NCI-H526 treated with DMSO at 0.1 percent for 48 hours (cell line): ENCODE results near the gene TLE1.

ENCODE experiments used
- DNase-seq: peaks from one replicate; lab custom pipeline; 2025; lab: John Stamatoyannopoulos, UW

The TLE1 gene

DNA sequence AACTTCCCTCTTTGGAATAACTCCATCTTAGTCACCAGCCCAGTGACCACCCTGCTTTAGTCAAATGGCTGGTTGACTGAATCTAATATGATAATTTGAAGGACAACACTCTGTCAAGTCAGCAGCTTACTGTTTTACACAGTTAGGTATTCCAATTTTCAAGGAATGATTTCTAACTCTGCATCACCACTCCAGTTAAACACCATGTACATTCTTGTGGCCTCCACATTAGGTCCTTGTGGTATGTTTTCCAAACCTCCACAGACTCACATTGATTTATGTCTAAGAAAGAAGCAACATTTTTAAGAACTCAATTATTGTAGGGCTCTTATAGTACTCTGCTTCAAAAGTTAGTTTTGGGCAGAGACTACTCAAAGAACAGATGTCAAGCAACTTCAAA lies 110.7 kb downstream of the TLE1 start:
- DNase-seq = no peak

DNA sequence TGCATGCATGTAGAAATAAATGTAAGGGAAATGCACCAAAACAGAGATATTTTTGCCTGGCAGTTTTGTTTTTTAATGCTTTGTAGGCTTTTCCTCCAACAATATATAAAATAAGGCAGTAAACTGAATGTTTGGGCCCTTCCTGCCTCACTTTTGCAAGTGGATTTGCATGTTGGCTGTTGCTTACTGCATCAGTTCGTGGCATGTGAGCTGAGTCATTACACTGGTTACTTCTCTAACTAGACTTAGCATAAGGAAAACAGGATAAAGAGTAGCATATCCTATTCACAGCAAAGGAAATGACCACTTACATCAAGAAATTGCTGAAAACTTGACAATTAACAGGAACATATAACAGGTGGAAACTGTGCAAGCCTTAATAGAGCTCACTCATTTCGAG lies 113.4 kb downstream of the TLE1 start:
- DNase-seq = no peak

DNA sequence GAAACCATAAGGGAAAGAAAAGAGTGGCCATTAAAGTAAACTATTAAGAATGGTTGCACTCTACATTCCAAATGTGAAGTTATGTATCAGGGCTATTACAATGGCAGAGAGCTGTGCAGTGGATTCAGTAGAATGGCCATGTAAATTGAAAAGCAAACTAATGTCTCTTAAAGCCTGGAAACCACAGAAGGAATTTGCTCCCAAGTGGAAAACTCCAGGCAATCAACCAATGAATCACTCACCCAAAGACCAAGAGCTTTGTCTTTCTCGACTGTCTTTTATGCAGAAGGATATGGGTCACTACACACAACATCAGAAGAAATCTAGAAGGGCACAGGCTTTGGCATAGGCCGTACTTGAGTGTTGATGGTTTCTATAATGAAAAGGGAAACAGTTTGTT lies 114.9 kb downstream of the TLE1 start:
- no peak for DNase-seq

DNA sequence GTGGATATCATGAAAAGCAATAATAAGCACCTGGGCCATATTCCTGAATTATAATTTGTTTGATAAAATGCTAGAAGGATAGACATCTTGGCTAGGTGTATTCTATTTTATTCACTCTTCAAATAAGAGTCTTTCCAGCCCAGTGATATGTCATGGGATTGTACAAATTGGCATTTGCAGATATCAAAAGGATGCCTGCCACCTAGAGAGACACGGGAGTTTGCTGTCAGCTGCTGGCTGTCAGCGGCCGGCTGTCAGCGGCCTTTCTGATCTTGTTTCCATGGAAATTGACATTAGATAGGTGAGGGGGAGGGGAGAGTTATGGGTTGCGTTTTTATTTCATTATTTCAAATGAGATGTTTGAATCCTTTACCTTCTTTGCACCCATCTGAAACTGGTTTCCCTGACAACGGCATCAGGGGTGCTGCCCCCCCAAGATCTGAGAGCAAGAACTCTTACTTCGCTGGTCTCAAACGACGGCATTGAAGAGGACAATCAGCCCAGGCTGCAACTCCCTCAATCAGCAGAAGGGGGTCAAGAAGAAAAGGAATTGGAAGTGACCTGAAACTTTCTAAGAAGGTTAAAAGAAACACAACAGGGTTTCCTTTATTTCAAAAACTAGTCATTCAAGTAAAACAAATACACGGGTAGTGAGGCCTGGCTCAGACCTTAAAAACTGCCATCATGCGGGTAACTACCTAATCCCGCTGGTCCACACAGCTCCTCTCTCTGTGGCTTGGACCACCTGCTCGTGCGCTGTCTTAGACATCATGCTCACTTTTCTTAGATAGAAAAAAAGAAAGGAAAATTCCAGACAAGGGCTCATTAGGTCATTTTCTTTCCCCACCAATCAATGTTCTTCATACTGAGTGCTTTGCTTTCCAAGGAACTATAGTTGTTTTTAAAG lies 115.7 kb downstream of the TLE1 start:
- DNase-seq = no peak

DNA sequence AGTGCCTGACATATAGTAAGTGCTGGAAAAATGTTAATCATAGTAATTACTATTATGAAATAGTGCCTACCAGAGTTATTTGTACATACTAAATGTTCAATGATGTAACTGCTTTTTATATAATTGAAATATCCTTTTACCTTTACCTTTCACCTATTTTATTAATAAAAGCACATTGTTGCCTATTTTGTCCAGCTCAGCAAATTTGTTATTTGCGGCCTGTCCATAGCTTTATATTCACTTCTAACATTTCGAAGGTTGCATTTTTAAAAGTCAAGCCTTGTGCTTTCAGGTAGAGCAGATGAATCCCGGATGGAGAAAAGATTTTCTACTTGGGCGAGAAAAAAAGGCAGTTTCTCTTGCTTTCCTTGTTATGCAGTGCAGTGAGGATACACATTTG lies 119.3 kb downstream of the TLE1 start:
- DNase-seq = no peak

DNA sequence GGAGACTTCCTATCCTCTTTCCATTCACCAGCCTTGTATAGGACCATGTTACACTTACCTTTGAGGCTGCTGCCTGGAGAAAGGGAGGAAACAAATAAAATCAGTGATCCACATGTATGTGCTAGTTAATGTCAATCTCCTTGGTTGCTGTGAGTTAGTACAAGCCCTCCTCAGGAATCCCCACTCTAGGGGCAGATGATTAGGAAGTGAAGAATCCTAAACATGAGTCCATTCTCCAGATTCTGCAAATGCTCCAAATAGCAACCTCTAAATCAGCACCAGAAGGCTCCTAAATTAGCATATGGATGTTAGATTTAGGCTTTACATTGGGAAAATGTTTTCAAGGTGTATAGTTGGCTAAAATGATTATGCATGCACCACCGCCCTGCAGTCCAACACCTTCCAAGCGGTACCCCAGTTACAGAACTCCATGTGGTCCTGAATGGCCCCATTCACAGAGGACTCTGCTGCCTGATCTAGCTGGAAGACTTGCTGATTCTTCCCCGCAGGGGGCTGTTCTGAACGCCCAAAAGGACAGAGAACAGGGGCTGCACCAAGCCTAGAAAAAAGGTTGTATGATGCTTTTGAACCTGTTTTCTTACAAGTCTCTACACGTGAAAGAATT lies 123.2 kb downstream of the TLE1 start:
- DNase-seq = no peak

DNA sequence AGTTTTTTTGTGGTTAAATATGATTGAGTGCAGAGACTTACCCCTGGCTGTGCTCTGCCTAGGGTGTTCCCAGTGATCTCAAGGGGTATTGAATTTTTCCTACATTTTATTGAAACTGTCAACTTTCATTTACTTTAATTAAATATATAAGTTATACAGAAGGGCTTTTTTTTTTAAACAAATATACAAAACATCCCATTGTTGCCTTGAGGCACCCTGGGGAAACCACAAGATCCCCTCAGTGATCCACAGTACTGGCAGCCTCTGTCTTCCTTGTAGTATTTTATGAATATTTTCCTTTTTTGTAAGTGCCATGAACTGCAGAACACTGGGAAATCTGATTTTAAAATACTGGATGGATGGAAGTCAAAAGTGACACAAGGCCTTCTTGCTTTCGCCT lies 123.7 kb downstream of the TLE1 start:
- DNase-seq = no peak

DNA sequence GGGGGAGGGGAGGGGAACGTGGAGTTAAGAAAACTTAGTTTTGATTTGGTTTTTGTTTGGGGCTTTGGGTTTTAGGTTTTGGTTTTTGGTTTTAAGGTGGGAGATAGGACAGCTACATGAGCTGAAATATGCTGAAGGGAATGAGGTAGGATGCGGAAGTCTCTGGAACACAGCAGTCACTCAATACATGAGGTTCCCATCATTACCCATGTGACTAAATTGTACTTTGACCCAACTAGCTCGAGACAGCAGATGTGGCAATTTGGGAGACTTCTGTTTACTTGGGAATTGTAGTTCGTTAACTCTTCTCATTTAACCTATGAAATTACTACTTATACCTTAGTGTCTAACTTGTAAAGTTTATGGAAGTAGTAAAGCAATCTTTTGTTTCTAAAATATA lies 124.2 kb downstream of the TLE1 start:
- DNase-seq = no peak

DNA sequence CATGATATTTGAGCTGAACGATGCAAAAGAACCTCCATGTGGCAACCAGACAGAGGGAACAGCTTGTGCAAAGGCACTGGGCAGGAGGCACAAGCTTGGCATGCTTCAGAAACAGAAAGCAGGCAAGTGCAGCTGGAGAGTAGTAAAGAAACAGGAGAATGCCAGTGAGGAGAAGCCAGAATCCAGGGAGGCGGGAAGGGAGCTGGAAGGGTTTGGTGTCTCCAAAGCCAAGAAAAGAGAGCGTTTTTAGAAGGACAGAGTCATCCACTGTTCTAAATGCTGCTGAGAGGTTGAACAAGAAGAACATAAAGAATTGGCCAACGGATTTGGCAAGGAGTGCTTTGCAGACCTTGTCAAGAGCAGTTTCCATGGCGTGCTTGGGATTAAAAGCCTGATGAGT lies 124.7 kb downstream of the TLE1 start:
- DNase-seq = no peak

DNA sequence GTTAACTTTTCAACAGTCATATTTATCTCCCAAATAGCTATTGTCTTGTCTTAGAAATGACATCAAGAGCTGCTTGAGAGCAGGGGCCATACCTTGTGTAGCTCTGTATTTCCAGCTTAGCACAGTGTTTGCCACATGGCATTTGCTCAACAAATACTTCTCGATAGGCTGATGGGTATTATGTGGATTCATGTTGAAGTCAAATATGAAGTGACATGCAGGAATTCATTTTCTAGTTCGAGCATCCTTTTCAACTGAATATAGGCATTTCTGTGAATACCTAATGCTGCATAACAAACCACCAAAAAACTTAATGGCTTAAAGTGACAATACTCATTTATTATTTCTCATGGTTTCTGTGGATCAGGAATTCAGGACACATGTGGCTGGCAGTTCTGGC lies 125.6 kb downstream of the TLE1 start:
- DNase-seq = no peak

DNA sequence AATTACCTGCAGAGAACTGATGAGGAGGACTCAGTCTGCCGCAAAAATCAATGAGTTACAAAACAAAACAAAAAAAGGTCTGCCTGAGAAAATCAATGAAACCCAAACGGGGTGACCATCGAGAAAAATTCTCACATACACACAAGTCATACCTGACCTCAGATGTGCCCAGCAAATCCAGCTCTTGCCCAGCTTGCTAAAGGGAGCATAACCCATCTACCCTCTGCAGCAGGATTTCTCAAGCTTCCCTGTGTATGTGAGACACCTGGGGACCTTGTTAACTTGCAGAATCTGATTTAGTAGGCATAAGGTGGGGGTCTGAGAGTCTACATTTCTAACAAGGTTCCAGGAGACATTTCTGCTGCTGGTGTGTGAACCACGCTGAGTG lies 126.3 kb downstream of the TLE1 start:
- no peak for DNase-seq

DNA sequence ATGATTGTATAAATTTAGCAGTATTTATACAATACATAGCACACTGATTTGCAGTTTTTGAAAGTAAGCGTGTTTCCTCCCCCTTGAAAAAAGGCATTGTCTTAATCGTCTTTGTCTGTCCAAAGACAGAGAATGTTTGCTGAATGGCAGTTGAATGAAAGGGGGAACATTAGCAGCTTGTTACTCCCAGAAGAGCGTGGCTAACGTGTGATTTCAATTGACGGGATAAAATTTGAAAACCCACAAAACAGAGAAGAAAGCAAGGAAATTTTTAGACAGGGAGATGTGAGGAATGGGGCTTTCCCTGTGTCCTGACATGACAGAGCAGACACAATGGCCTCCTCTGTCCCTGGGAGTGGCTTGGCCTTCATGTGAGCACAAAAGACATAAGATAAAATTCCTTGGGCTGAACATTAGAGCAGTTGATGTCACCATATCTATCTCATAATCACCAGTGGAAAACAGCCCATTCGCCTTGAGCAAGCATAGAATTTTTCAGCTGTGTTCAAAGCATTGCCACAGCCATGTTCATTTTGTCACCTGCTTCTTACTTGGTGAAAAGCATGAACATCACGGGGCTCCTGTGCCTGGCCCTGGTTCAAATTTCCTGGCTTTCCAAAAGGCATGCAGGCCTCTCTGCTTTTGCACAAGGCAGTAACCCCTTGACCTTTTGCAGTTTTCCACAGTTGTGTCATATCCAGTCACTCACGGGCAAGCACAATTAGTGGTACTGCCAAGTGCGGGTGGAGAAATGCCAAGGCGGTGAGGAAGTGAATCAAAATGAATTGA lies 126.9 kb downstream of the TLE1 start:
- DNase-seq = no peak

DNA sequence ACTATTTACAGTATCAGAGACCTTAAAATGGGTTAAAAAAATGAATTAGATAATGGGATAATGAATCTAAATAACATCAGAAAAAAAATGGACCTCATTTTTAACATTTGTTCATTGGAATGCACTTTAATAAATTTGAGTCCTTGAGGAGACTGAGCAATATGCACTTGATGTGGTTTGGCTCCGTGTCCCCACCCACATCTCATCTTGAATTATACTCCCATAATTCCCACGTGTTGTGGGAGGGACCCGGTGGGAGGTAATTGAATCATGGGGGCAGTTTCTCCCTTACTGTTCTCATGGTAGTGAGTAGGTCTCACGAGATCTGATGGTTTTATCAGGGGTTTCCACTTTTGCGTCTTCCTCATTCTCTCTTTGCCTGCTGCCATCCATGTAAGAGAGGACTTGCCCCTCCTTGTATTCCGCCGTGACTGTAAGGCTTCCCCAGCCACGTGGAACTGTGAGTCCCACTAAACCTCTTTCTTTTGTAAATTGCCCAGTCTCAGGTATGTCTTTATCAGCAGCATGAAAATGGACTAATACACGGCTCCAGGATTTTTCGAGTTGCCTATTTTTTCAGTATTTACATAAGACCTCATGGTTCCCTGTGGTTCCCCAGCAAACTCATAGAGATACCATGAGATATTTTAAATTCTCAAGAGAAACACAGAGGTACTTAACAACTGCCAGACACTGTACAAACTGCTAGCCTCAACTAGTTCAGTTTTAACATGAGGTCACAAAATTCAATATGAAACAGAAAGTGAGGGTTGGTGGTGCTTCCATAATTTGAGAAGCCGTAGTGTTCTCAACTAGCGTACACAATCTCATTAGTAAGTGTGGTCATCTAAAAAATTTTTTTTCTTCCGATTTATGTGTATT lies 128.3 kb downstream of the TLE1 start:
- no peak for DNase-seq

DNA sequence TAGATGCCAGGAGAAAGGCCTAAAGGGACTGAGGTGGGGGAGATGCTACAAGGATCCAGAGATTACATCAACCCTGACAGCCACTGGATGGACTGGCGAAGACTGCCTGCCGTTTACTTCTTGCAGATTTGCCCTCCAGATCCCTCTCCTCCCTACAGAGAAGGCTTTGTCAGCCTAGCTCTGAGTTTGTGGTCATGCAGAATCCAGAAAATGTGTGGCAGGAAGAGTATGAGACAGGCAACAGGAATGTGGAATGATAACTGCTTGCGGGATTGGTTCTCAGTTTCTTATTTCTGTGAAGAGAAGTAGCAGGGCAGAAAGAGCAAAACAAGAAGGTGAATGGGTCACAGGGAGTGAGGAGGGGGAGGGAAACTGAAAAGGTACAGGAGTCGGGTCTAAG lies 129.6 kb downstream of the TLE1 start:
- no peak for DNase-seq

DNA sequence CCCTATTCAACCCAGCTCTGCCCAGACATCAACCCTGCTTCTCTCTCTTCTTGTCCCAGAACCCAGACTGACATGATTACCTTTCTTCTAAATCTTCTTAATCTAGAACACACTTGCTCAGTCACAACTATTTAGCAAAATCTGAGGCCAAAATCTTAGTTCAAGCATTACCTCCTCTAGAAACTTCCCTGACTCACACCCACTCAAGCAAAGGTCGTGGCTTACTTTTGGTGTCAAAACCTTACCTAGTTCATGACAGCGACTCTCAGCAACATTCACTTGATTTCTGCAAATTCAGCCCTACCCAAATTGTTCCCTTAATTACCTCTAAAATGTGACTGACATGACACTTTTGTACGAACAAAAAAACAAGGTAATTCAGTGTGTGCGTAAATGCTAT lies 130.2 kb downstream of the TLE1 start:
- DNase-seq = no peak

DNA sequence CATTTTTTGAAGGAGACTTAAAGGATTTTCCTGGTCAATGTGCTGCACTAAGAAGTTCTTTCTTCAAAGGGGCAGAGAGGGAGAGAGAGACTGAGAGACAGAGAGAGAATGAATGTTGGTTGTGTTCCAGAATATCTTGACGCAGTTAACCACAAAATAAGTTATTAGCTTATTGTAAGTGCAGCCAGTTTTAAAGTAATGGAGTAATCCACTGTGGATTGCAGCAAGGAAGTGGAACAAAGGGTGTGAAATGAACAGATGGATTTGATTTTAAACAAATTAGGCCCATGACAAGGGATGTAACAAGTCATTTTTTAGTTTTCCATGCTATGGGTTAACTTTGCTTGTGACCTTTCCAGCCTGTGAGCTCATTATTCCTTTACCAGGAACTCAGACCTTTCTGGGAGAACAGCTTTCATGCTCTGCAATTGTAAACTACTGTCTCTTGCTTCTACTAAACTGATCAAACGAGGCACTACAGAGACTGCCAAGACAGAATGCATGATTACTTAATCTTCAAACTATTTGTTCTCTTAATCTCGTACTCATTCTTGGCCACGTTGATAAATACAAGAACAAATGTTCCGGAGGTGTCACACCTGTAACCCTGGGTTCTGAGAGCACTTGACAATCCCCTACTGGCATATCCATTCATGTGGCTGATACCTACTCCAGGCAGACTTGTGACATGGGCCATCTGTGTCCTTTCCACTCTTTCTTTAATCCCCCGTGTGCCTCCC lies 131.1 kb downstream of the TLE1 start:
- DNase-seq = no peak

DNA sequence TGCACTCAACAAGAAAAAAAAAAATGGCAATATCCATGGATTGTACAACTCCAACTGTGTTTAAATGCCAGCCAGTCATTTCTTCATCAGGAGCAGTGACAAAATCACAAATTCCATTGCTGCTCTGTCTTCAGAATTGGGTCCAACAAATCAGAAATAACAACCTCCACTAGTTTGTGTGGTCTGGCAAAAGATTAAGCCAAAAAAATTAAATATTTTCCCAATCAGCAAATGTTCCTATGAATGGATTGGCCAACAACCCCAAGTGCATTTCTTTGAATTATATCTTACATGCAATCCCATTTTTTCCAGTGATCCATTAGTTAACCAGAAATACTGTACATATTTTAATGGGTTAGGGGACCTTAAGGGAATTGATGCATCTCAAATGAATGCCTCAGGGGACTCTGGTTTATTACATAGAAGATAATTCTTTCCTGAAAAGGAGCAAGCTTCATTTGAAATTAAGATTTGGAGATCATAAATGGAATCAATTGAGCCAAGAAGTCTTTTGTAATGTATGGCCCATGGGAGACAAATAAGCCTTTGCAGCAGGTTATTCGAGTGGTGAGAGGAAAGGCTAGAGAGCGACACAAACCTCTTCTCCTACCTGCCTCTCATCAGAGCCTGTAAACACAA lies 131.8 kb downstream of the TLE1 start:
- no peak for DNase-seq

DNA sequence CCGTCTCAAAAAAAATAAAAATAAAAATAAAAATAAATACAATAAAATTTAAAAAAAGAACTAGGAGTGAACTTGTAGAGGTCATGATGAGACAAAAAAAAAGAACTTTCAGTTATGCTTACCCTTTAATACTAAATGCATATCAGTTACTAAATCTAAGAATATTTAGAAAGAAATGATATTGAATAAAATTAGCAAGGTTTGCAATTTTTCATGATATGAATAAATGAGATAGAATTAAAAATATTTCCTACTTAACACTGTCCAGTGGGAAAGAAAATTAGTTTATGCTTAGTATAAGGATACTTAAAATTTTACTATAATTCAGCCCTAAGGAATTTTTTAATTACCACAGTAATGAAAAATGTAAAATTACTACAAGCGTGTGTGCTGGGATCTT lies 132.4 kb downstream of the TLE1 start:
- no peak for DNase-seq

DNA sequence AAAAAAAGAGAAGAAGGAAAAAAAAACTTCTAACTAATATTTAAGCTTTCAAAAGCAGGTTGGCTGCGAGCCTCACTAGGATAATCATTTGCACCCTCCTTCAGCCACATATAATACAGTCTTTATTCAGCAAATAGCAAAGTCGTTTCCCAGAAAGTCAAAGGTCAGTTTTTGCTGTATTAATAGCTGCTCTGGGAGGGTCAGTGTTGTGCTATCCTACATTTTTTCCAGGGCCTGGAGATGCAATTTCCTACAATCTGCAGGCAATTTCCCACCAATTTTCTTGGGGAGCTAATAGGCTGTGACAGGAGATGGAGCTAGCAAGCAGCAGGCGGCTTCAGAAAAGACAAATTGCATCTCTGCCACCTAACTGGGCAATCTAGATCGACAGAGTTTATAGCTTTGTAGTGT lies 136.8 kb downstream of the TLE1 start:
- DNase-seq = no peak

DNA sequence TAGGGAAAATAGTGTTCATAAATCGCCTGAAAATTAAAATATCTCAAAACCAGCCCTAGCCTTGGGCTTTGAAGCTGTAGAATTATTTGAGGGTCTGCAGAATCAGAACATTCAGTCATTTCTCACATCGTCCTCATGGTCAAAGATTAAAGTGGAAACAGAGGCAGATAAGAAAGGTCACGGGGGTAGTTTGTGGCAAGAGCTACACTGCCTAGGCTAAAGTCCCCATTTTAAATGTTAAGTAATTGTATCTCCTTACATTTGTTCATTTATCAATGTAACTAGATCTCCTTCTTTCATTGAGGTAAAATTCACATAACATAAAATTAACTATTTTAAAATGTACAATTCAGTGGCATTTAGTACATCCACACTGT lies 139.2 kb downstream of the TLE1 start:
- no peak for DNase-seq
